ENCODE results near the gene EIF3A. TPM values are rescaled to one million over a fixed set of nuclear protein-coding genes. Genes with fewer than 3 reads are reported as not detected.

The EIF3A gene
- total RNA-seq, 4 donors from 2014 or later: 136 to 240 (median 191) TPM

- DNase-seq: no peak
- TF ChIP-seq POLR2A (IDR thresholded peaks at IDR 0.05) (no peak), CTCF (IDR thresholded peaks at IDR 0.05 in 4 of 5, conservative IDR thresholded peaks at IDR 0.05 in 1 of 5) (no peak)
- in situ Hi-C loops (cut with MboI; ENCODE audit: low sequenced_read_pairs in 4 of 4): no loop called here
Observed at GRCh38 chr10:119084896-119085295, 4.3 kb upstream of the EIF3A start.

GRCh38 chr10:119079599-119080520 lies 757 bp downstream of the EIF3A start:
- H3K4me3 ChIP-seq: peak overlapping the region; percentile 77 to 94 (median 92)
- H3K27ac ChIP-seq: peak overlapping the region; percentile 95 to 99 (median 97)
- H3K4me1 ChIP-seq: peaks cover 30 to 32% of the 10 kb centered on the region in 2 donors
- no peaks in the 10 kb centered on the region for H3K36me3 ChIP-seq
- intact Hi-C loops (cut with DNase I; ENCODE audit: low total_unique reads): loop anchor here (1.0 to 5.0 kb wide), 4 partner anchors 51 to 323 kb away; partner anchors contain the start of gene NANOS1
- no peak for TF ChIP-seq CTCF (IDR thresholded peaks at IDR 0.05 in 4 of 5, conservative IDR thresholded peaks at IDR 0.05 in 1 of 5)
- TF ChIP-seq POLR2A (IDR thresholded peaks at IDR 0.05): no peak
- ATAC-seq (peak; percentile 61 to 69), DNase-seq (peak; percentile 63 to 64)
- no peaks in the 10 kb centered on the region for H3K27me3 ChIP-seq
- no peaks in the 10 kb centered on the region for H3K9me3 ChIP-seq
- in situ Hi-C loops (cut with MboI; ENCODE audit: low sequenced_read_pairs in 4 of 4): no loop called here

More at GRCh38 chr10:119084896-119085295, 4.3 kb upstream of the EIF3A start:
- no peak overlapping the region for H3K27ac ChIP-seq
- no peaks in the 10 kb centered on the region for H3K9me3 ChIP-seq
- H3K4me3 ChIP-seq: no peak overlapping the region
- H3K27me3 ChIP-seq: no peaks in the 10 kb centered on the region
- H3K36me3 ChIP-seq: no peaks in the 10 kb centered on the region
- ATAC-seq: no peak
- peaks cover 3% of the 10 kb centered on the region in 2 donors for H3K4me1 ChIP-seq
- intact Hi-C loops (cut with DNase I; ENCODE audit: low total_unique reads): loop anchor here (5.0 kb wide), 1 partner anchor 328 kb away; no protein-coding TSS in a partner anchor

GRCh38 chr10:119078422-119079179 lies 2.0 kb downstream of the EIF3A start:
- Histone ChIP-seq H3K4me1 (peaks cover 36 to 42% of the 10 kb centered on the region in 2 donors), H3K4me3 (peak overlapping the region; percentile 77 to 94 (median 92)), H3K27me3 (no peaks in the 10 kb centered on the region), H3K9me3 (no peaks in the 10 kb centered on the region), H3K36me3 (no peaks in the 10 kb centered on the region), H3K27ac (peak overlapping the region; percentile 95 to 99 (median 97))
- no peak for ATAC-seq
- TF ChIP-seq POLR2A (IDR thresholded peaks at IDR 0.05) (no peak), CTCF (IDR thresholded peaks at IDR 0.05 in 4 of 5, conservative IDR thresholded peaks at IDR 0.05 in 1 of 5) (no peak)
- intact Hi-C loops (cut with DNase I; ENCODE audit: low total_unique reads) (loop anchor here (1.0 kb wide), 1 partner anchor 86 kb away; no protein-coding TSS in a partner anchor), in situ Hi-C loops (cut with MboI; ENCODE audit: low sequenced_read_pairs in 4 of 4) (no loop called here)
- no peak for DNase-seq

- no peak for DNase-seq
- Histone ChIP-seq H3K27ac (peak overlapping the region; percentile 63 to 81 (median 68)), H3K27me3 (no peaks in the 10 kb centered on the region), H3K9me3 (no peaks in the 10 kb centered on the region), H3K4me1 (peaks cover 32 to 42% of the 10 kb centered on the region in 2 donors), H3K4me3 (peak overlapping the region in 2 of 4 donors; percentile 26 to 34), H3K36me3 (peaks cover 0 to 40% of the 10 kb centered on the region in 2 donors)
- no peak for TF ChIP-seq CTCF (IDR thresholded peaks at IDR 0.05 in 4 of 5, conservative IDR thresholded peaks at IDR 0.05 in 1 of 5)
- intact Hi-C loops (cut with DNase I; ENCODE audit: low total_unique reads) (loop anchor here (2.0 kb wide), 1 partner anchor 43 kb away; no protein-coding TSS in a partner anchor), in situ Hi-C loops (cut with MboI; ENCODE audit: low sequenced_read_pairs in 4 of 4) (no loop called here)
- peak; percentile 79 to 83 for ATAC-seq
Observed at GRCh38 chr10:119073584-119073983, 7.0 kb downstream of the EIF3A start.

Measured in gastrocnemius medialis (tissue), 4 donors.